Stimulated activated CD4-positive, alpha-beta T cell treated with anti-CD3 and anti-CD28 coated beads, Interleukin-2, amount 100 ng/mL, for 24 hours (primary cell): ENCODE data around the gene GM2A.
"Not testable (repeated sequence)": the region's sequence is repeated elsewhere in the genome, so short reads cannot be mapped to it uniquely, and the experiment has no call there.

Experiments
- DNase-seq, 2 donors: peaks; one replicate each; pipeline ENCODE4 v3.0.0-alpha.2; 2020

The GM2A gene

DNA sequence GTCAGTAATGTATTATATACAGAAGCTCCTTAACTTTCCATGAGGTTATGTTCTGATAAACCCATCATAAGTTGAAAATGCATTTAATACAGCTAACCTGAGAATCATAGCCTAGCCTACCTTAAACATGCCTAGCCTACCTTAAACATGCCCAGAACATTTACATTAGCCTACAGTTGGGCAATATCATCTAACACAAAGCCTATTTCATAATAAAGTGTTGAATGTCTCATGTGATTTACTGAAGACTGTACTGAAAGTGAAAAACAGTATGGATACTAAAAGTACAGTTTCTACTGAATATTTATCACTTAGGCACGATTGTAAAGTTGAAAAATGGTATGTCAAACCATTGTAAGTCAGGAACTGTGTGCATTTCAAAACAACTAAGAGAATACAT lies 1.6 kb downstream of the GM2A start:
- DNase-seq: no peak

DNA sequence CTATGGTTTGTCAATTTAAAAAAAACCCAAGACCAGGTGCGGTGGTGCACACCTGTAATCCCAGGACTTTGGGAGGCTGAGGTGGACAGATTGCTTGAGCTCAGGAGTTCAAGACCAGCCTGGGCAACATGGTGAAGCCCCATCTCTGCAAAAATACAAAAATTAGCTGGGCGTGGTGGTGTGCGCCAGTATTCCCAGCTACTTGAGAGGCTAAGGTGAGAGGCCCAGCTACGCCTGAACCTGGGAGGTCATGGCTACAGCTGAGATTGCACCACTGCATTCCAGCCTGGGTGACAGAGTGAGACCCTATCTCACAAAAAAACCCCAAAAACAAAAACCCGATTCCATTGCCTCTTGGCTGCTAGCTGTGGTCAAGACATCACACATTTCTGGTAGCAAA lies 2.0 kb downstream of the GM2A start:
- DNase-seq: not testable (repeated sequence)

DNA sequence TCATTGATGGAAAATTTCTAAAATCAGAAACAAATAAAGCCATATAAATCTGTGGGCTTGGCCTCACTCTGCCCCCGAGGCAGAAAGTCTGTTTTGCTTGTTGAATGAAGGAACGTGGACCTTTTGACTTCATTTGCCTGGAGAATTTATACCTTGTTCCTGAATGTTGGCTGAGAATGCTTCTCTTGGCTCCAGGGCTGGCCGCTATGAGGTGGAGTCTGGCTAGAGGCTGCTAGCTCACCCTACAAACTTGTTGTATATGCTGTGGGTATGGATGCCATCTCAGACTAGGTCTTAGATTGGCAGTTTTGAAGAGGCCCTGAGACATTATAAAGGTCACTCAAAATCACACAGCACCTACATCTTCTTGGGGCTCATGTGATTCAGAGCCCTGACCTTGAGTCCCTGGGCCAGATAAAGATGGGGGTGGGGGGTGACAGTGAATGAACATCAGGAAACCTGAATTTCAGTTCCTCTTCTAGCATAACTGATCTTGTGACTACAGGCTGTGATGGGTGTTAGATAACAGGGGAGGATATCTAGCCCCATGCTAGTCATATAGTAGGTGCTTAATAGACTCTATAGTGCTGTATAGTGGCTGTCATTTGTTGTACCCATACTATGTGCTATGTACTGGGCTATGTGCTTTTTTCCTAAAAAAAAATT lies 2.8 kb downstream of the GM2A start:
- no peak for DNase-seq

DNA sequence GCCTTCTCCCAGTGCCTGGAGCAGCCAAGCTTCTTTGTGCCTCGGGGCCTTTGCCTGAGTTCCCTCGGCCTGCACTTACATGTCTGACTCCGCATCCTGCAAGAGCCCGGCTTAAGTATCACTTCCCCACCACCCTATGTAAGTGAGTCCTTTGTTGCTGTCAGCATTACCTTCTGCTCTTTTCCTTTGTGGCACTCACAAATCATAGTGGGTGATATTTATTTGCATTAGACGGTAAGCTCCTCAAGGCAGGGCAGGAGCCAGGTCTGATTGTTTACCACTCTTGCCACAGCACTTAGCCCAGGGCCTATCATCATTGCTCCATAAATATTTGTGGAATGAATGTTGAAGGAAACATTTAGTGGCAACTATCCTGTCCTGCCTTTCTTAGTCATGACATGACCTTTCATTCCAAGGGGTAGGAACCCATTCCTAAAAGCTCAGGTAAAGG lies 4.8 kb downstream of the GM2A start:
- DNase-seq: no peak

DNA sequence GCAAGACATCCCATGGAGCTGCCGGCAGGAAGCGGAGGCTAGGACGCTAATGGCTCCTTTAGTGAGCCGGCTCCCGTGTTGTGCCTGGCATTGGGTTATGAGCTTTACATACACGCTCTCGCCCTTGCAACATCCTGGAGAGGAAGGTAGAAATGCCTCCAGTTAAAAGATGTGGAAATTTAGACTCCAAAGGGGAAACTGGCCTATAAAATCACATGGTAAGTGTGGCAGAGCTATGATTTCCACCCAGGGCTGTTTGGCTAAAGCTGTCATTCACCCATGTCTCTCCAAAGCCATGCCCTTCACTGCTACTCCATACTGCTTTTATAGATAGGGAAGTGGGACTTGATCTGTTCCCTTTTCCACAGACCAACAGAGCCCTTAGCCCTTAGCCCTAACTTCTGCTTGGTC lies 5.2 kb downstream of the GM2A start:
- no peak for DNase-seq

DNA sequence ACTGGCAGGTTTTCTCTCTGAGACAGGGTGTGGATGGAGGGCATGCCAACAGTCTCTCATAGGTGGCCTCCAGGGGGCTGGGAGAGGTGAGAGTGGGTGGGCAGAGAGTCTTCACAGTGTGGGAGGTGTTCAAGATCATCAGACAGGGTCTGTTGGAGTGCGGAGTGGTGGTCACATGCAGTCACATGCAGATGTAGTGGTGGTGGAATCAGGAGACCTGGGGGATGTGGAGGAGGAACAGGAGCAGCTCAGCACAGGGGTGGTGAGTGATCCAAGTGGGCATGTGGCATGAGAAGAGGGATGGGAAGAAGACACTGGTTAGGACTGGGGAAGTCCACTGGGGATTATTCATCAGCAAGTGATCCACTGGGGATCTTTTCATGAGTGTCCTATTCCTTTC lies 5.8 kb downstream of the GM2A start:
- no peak for DNase-seq

DNA sequence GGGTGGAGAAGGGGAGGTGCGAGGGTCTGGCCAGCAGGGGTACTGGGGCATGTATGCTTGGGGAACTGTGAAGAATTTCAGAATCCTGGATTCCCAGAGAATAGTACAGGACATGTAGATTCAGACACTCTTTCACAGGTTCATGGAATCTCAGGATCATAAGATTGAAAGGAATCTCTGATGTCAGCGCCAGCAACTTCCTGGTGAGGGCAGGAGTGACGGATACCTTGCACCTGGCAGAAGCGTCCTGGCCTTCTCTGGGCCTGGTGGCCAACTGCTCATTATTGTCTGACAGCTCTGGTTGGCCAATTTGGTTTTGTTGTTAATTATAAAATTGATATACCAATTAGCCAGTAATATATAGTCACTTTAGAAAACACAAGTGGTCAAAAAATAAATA lies 6.9 kb downstream of the GM2A start:
- no peak for DNase-seq

DNA sequence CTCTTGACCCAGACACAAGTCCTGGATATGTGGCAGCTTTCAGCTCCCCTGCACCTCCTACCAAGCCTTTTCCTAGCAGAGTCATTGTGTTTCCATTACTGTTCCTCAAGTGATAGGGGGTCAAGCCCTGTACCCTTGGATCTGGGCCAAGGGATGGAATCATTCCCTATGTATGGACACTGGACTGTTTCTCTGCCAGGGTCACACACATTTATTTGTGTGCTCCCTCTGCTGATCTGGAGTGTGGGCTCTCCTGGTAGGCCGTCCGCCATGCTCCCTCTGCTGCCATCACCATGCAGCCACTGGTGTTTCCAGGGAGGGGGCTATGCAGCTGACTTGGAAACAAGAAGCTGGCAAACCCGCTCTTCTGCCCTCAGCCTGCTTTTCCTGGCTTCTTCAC lies 9.5 kb downstream of the GM2A start:
- DNase-seq: no peak

DNA sequence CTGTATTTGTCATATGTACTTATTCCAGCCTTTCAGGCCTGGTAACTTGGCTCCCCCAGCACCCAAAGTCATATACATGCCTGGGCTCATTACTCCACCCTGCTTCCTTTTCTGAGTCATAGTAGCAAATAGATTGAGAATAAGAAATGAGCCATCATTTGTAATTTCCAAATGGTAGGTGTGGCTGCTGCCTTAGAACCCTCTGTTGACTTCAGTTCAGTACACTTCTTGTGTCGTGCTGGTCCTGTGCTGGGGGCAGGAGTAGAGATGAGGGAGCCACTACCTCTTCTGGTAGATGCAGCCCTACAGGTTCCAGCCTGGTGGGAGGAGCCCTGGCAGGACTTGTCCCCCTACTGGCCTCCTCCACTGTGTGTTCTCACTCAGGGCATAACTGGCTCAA lies 11.1 kb downstream of the GM2A start:
- DNase-seq: peak; percentile 27 to 36

DNA sequence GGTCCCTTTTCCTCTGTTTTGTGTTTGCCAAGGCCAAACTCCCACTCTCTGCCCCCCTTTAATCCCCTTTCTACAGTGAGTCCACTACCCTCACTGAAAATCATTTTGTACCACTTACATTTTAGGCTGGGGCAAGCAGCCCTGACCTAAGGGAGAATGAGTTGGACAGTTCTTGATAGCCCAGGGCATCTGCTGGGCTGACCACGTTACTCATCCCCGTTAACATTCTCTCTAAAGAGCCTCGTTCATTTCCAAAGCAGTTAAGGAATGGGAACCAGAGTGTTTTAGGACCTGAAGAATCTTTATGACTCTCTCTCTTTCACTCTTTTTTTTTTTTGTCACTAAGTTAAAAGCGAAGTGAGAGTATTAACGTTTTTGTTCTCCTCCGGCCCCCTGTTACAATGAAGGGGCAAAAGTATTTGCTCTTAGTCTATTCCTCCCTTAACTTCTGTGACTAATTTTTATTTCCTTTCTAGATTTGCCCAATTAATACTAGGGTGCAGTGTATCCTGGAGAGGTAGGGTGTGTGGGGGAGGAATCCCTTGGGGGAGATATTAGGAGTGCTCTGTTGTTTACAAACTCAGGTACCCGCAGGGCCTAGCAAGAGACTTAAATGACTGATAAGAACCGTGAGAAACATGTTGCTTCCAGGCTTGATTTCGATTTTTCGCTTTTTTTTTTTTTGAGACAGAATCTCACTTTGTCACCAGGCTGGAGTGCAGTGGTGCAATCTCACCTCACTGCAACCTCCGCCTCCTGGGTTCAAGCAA lies 14.7 kb downstream of the GM2A start:
- no peak for DNase-seq

DNA sequence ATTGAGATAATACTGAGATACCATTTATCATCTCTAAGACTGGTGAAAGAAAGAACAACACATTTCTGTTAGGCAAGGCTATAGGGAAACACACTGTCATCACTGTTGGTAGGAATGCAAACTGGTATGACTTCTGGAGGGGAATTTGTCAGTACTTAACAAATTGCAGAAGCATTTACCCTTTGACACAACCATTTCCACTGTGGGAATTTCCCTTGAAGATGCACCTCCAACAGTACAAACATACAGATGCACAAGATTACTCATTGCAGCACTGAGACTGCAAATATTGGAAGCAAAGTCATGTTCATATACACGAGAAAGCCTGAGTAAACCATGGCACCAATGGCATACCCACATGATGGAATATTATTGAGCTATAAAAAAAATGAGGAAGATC lies 17.6 kb downstream of the GM2A start:
- DNase-seq: no peak

DNA sequence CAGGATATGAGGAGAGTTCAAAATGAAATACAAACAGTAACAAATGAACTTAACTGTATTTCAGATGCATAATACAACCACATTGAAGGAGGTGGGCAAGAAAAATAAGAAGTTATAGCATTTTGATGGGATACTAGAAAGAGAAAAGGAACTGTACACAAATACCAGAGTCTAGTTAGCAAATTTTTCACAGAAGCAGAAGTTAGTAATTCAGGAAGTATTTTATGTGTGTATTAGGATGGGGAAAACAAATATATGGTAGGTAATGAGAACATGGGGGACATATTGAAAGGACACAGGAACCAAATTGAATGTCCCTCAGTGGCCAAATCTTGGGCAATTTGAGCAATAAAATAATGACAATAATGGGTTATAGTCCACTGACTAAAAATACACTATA lies 18.4 kb downstream of the GM2A start:
- no peak for DNase-seq

DNA sequence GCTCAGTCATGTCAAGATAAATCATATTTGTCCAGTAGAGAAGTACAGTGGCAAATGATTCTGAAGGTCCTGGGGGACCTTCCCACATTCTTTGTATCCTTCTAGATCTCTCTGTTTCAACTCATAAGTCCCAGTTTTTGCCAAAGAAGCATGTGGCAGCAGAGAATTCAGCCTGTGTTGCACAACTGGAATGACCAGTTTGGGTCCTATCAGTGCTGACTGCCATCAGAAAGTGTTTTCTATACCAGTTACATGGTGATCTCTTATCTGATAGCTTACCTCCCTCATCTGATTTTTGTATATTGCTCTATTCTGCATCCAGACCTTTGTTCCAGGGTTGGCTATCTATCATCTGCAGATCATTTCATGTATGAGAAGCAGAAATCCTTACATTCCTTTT lies 21.7 kb downstream of the GM2A start:
- no peak for DNase-seq

DNA sequence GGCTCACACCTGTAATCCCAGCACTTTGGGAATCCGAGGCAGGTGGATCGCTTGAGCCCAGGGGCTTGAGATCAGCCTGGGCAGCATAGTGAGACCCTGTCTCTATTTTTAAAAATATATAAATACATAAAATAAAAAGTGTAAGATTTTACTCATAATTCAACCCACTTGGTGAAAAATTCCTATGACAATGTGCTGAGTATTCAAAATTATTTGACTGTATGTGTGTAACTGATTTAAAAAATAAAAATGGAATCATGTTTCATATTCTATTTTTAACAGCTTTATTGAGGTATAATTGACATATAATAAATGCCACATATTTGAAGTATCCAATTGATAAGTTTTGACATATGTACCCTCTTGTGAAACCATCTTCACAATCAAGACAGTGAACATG lies 22.8 kb downstream of the GM2A start:
- no peak for DNase-seq

DNA sequence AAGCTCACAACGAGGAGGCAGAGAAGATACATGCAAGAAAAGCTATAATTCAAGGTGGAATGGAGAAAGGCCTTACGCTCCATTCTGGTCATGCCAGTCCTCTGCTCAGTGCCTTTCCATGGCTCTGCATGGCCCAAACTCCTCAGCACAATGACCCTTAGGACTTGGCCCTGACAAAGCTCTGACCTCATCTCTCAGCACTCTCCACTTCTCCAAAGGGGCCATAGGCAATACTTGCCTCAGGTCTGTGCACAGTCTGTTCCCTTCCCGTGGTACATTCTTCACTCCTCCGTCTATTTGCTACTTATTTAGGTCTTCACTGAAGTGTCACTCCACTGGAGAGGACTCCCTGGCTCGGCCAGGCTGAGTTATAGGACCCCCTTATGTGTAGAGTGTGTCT lies 25.9 kb downstream of the GM2A start:
- no peak for DNase-seq

DNA sequence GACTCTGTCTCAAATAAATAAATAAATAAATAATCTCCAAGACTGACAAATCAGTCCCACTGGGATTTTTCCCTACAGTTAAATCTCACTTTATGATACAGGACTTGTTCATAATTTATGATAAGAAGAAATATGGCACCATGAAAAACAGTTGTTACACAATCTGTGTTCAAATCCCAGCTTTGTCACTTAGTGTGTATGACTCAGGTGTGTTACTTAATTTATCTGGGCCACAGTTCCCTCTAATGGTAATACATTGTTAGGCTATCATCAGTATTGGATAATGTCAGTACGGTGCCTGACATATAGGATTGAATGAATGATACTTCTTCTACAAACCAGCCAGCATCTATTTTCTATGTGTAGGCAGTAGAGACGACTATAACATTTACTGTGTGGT lies 27.5 kb downstream of the GM2A start:
- DNase-seq: no peak

DNA sequence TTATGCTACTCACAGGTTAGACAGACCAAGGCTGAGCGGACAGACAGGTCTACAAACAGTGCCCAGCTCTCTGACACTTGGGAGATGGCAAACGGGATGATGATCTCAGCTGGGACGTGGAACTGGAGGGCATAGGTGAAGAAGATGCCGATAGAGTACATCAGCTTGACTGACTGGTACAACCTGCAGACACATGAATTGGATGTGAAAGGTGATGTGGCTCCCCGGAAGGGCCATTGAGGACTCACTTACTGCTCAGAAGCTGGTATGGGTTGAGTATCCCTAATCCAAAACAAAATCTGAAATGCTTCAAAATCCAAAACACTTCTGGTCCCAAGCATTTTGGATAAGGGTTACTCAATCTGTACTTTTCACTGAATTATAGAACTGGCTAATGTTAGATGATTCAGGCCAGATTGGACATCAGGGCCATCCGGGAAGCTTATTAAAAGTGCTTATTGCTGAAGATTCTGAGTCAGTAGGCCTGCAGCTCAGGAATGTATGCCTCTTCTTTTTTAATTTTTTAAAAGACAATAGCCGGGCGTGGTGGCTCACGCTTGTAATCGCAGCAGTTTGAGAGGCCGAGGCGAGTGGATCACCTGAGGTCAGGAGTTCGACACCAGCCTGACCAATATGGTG lies 28.1 kb downstream of the GM2A start:
- no peak for DNase-seq

DNA sequence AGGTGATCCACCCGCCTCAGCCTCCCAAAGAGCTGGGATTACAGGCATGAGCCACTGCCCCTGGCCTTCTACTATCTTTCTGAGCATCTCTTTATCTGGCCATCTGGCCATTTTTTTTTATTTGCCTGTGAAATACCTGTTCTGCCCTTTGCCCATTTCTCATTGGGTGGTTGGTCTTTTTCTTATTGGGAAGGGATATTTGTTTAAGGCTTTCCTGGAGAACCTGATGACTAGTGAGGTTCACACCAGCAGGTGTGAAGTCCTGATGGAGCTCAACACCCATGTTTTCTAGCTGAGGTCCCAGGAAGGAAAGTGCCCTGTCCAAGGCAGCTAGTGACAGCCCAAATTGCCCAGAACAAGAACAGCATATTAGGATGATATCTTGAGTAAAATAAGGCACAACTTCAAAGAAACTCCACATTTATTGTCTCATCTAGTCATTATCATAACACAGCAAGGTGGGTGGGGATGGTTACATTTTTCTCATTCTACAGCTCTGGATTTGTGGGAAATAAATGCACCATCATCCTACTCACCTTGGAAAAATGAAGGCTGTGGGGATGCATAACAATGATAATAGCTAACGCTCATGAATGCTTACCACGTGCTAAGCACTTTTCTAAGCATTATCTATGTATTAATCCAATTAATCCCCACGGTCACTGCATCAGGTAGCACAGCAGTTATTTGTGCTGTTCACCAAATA lies 30.3 kb downstream of the GM2A start:
- no peak for DNase-seq

DNA sequence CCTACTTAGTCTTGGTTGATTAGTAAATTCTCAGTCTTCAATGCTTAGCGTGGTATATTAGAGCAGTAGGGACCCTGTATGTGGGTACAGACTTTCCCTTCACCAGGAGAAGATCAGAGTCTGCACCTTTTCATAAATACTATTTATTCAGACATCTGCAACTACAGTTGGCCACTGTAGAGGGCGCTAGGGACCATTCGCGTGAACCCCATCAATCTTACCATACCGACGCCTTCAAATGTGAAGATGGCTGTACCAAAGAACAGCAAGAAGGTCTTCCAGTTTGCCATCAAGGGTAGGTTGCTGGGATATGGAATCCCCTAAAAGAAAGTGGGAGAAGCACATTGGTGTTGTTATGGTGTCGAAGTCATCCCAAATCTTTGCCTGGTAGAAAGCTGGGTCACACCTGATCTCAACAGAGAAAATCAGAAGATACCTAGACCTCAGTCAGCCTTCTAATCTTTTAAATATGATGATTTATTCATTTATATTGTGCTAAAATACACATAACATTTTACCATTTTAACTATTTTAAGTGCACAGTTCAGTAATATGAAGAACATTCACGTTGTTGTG lies 31.5 kb downstream of the GM2A start:
- no peak for DNase-seq

DNA sequence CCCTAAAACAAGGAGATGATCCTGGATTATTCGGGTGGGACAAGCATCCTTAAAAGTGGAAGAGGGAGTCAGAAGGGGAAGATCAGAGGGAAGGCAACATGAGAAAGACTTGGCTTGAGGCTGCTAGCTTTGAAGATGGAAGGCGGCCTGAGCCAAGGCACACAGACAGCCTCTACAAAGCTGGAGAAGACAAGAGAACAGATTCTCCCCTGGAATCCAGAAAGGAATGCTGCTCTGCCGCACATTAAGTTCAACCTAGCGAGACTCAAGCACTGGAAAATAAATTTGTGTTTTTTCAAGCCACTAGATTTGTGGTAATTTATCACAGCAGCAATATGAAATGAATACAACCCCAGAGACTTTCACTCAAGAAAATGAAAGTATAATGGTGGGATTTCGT lies 32.7 kb downstream of the GM2A start:
- DNase-seq: no peak

DNA sequence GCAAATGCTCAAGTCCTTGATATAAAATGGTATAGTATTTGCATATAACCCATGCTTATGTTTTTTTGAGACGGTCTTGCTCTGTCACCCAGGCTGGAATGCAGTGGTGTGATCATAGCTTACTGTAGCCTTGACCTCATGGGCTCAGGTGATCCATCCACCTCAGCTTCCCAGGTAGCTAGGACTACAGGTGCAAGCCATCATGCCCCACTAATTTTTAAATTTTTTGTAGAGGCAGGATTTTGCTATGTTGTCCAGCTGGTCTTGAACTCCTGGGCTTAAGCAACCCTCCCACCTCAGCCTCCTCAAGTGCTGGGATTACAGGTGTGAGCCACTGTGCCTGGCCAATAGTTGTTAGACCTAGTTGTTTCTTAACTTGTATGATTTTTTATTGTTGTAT lies 33.3 kb downstream of the GM2A start:
- no peak for DNase-seq

DNA sequence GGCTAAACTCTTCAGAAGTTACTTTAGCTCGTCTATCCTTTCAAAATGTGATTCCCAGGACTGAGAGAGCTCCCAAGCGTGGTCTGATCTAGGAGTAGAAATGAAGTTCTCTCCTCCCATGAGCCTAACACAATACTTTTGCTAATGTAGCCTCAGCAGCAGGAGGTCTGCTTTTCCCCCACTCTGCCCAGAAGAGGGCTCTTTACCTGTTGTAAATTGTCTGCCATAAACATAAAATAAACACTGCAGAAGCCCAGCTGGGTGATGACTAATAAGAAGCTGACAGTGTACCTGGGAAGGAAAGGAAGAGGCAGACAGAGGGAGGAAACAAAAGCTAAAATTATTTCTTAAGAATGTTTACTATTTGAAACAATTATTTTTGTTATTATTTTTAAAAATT lies 35.2 kb downstream of the GM2A start:
- no peak for DNase-seq

DNA sequence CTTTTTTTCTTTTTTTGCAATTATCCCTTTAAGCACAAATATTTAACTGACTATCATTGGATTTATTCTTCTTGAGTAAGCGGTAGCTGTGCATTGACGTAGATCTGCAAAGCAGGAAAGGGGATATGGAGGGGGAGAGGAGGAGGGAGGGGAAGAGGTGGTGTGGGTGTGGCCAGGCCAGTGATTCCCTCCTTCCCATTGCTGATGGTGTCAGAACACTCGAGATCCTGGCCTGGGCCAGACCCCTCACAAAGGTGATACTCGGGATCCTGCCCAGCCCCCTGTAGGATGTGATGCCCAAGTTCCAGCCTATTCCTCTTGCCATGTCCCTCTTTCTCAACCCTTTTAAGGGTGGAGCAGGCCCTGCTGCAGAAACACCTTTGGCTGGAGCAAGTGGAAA lies 40.6 kb downstream of the GM2A start:
- no peak for DNase-seq
